ENCODE measurements around the gene NUDT9.
"Not testable (repeated sequence)": the region's sequence is repeated elsewhere in the genome, so short reads cannot be mapped to it uniquely, and the experiment has no call there.

The NUDT9 gene

GRCh38 chr4:87409420-87409939 is 12.9 kb upstream of the NUDT9 start:
- WGBS (ENCODE audit: insufficient coverage, insufficient read length): no CpG with 5 or more reads among the region's 3 CpGs
- H3K36me3 ChIP-seq (ENCODE audit: control insufficient read depth, insufficient read depth, low read length): no peaks in the 10 kb centered on the region
- no peak for DNase-seq (ENCODE audit: low read depth, low spot score)
- H3K4me3 ChIP-seq (ENCODE audit: low read length): no peak overlapping the region
- no peaks in the 10 kb centered on the region for H3K4me1 ChIP-seq (ENCODE audit: control insufficient read depth, insufficient read depth, low read length)
- no peak overlapping the region for H3K27ac ChIP-seq (ENCODE audit: low read length)
- H3K27me3 ChIP-seq (ENCODE audit: control insufficient read depth, insufficient read depth, low read length): no peaks in the 10 kb centered on the region
- H3K9me3 ChIP-seq (ENCODE audit: control insufficient read depth, insufficient read depth, low read length): no peaks in the 10 kb centered on the region

- no peak overlapping the region for H3K4me3 ChIP-seq (ENCODE audit: low read length)
- no peak for DNase-seq (ENCODE audit: low read depth, low spot score)
- no peaks in the 10 kb centered on the region for H3K27me3 ChIP-seq (ENCODE audit: control insufficient read depth, insufficient read depth, low read length)
- no peaks in the 10 kb centered on the region for H3K36me3 ChIP-seq (ENCODE audit: control insufficient read depth, insufficient read depth, low read length)
- WGBS (ENCODE audit: insufficient coverage, insufficient read length): no CpG with 5 or more reads among the region's 2 CpGs
- no peaks in the 10 kb centered on the region for H3K4me1 ChIP-seq (ENCODE audit: control insufficient read depth, insufficient read depth, low read length)
- H3K9me3 ChIP-seq (ENCODE audit: control insufficient read depth, insufficient read depth, low read length): no peaks in the 10 kb centered on the region
- H3K27ac ChIP-seq (ENCODE audit: low read length): no peak overlapping the region
Measured at GRCh38 chr4:87410157-87410556, 12.2 kb upstream of the NUDT9 start.

GRCh38 chr4:87410679-87411078 is 11.7 kb upstream of the NUDT9 start:
- Histone ChIP-seq H3K27ac (ENCODE audit: low read length) (no peak overlapping the region), H3K36me3 (ENCODE audit: control insufficient read depth, insufficient read depth, low read length) (no peaks in the 10 kb centered on the region), H3K4me3 (ENCODE audit: low read length) (no peak overlapping the region), H3K9me3 (ENCODE audit: control insufficient read depth, insufficient read depth, low read length) (no peaks in the 10 kb centered on the region), H3K27me3 (ENCODE audit: control insufficient read depth, insufficient read depth, low read length) (no peaks in the 10 kb centered on the region), H3K4me1 (ENCODE audit: control insufficient read depth, insufficient read depth, low read length) (no peaks in the 10 kb centered on the region)
- DNase-seq (ENCODE audit: low read depth, low spot score): no peak
- no CpG with 5 or more reads among the region's 2 CpGs for WGBS (ENCODE audit: insufficient coverage, insufficient read length)

GRCh38 chr4:87414816-87415215 is 7.6 kb upstream of the NUDT9 start:
- DNase-seq (ENCODE audit: low read depth, low spot score): no peak
- Histone ChIP-seq H3K9me3 (ENCODE audit: control insufficient read depth, insufficient read depth, low read length) (no peaks in the 10 kb centered on the region), H3K27ac (ENCODE audit: low read length) (no peak overlapping the region), H3K27me3 (ENCODE audit: control insufficient read depth, insufficient read depth, low read length) (no peaks in the 10 kb centered on the region), H3K4me1 (ENCODE audit: control insufficient read depth, insufficient read depth, low read length) (no peaks in the 10 kb centered on the region), H3K36me3 (ENCODE audit: control insufficient read depth, insufficient read depth, low read length) (no peaks in the 10 kb centered on the region), H3K4me3 (ENCODE audit: low read length) (no peak overlapping the region)

- Histone ChIP-seq H3K27me3 (ENCODE audit: control insufficient read depth, insufficient read depth, low read length) (no peaks in the 10 kb centered on the region), H3K4me1 (ENCODE audit: control insufficient read depth, insufficient read depth, low read length) (peaks cover 3% of the 10 kb centered on the region; the same call in 1 of the 2 replicates), H3K9me3 (ENCODE audit: control insufficient read depth, insufficient read depth, low read length) (no peaks in the 10 kb centered on the region), H3K36me3 (ENCODE audit: control insufficient read depth, insufficient read depth, low read length) (no peaks in the 10 kb centered on the region), H3K4me3 (ENCODE audit: low read length) (no peak overlapping the region), H3K27ac (ENCODE audit: low read length) (no peak overlapping the region)
- DNase-seq (ENCODE audit: low read depth, low spot score): no peak
- WGBS (ENCODE audit: insufficient coverage, insufficient read length): no CpG with 5 or more reads among the region's 3 CpGs
Measured at GRCh38 chr4:87416965-87417364, 5.4 kb upstream of the NUDT9 start.

GRCh38 chr4:87418410-87418809 is 4.0 kb upstream of the NUDT9 start:
- H3K27ac ChIP-seq (ENCODE audit: low read length); H3K4me3 ChIP-seq (ENCODE audit: low read length): not testable (repeated sequence)
- WGBS (ENCODE audit: insufficient coverage, insufficient read length): no CpG with 5 or more reads among the region's 4 CpGs

GRCh38 chr4:87419578-87420249 is 2.7 kb upstream of the NUDT9 start:
- no peak for DNase-seq (ENCODE audit: low read depth, low spot score)
- H3K27me3 ChIP-seq (ENCODE audit: control insufficient read depth, insufficient read depth, low read length): no peaks in the 10 kb centered on the region
- H3K4me3 ChIP-seq (ENCODE audit: low read length): no peak overlapping the region
- H3K4me1 ChIP-seq (ENCODE audit: control insufficient read depth, insufficient read depth, low read length): peaks cover 3% of the 10 kb centered on the region; the same call in 1 of the 2 replicates
- no peaks in the 10 kb centered on the region for H3K9me3 ChIP-seq (ENCODE audit: control insufficient read depth, insufficient read depth, low read length)
- H3K36me3 ChIP-seq (ENCODE audit: control insufficient read depth, insufficient read depth, low read length): no peaks in the 10 kb centered on the region
- no peak overlapping the region for H3K27ac ChIP-seq (ENCODE audit: low read length)
- no CpG with 5 or more reads among the region's 5 CpGs for WGBS (ENCODE audit: insufficient coverage, insufficient read length)

More at GRCh38 chr4:87418410-87418809, 4.0 kb upstream of the NUDT9 start:
- not testable (repeated sequence) for H3K4me1 ChIP-seq (ENCODE audit: control insufficient read depth, insufficient read depth, low read length); DNase-seq (ENCODE audit: low read depth, low spot score); H3K27me3 ChIP-seq (ENCODE audit: control insufficient read depth, insufficient read depth, low read length); H3K9me3 ChIP-seq (ENCODE audit: control insufficient read depth, insufficient read depth, low read length); H3K36me3 ChIP-seq (ENCODE audit: control insufficient read depth, insufficient read depth, low read length)

GRCh38 chr4:87420276-87420830 is 2.0 kb upstream of the NUDT9 start:
- H3K36me3 ChIP-seq (ENCODE audit: control insufficient read depth, insufficient read depth, low read length): no peaks in the 10 kb centered on the region
- no peak overlapping the region for H3K4me3 ChIP-seq (ENCODE audit: low read length)
- H3K4me1 ChIP-seq (ENCODE audit: control insufficient read depth, insufficient read depth, low read length): peaks cover 3% of the 10 kb centered on the region; the same call in 1 of the 2 replicates
- DNase-seq (ENCODE audit: low read depth, low spot score): no peak
- no peaks in the 10 kb centered on the region for H3K27me3 ChIP-seq (ENCODE audit: control insufficient read depth, insufficient read depth, low read length)
- H3K27ac ChIP-seq (ENCODE audit: low read length): no peak overlapping the region
- WGBS (ENCODE audit: insufficient coverage, insufficient read length): no CpG with 5 or more reads among the region's 4 CpGs
- H3K9me3 ChIP-seq (ENCODE audit: control insufficient read depth, insufficient read depth, low read length): no peaks in the 10 kb centered on the region

- WGBS (ENCODE audit: insufficient coverage, insufficient read length): no CpG with 5 or more reads among the region's 3 CpGs
- Histone ChIP-seq H3K27ac (ENCODE audit: low read length) (no peak overlapping the region), H3K36me3 (ENCODE audit: control insufficient read depth, insufficient read depth, low read length) (no peaks in the 10 kb centered on the region), H3K4me3 (ENCODE audit: low read length) (peak overlapping the region; percentile 82; the same call in 1 of the 2 replicates), H3K4me1 (ENCODE audit: control insufficient read depth, insufficient read depth, low read length) (peaks cover 3% of the 10 kb centered on the region; the same call in 1 of the 2 replicates), H3K9me3 (ENCODE audit: control insufficient read depth, insufficient read depth, low read length) (no peaks in the 10 kb centered on the region), H3K27me3 (ENCODE audit: control insufficient read depth, insufficient read depth, low read length) (no peaks in the 10 kb centered on the region)
- DNase-seq (ENCODE audit: low read depth, low spot score): no peak
Measured at GRCh38 chr4:87423317-87424098, 1.1 kb downstream of the NUDT9 start.

GRCh38 chr4:87424099-87424543 is 1.7 kb downstream of the NUDT9 start:
- no CpG with 5 or more reads among the region's 22 CpGs for WGBS (ENCODE audit: insufficient coverage, insufficient read length)
- not testable (repeated sequence) for H3K4me3 ChIP-seq (ENCODE audit: low read length); H3K4me1 ChIP-seq (ENCODE audit: control insufficient read depth, insufficient read depth, low read length); DNase-seq (ENCODE audit: low read depth, low spot score); H3K9me3 ChIP-seq (ENCODE audit: control insufficient read depth, insufficient read depth, low read length); H3K27ac ChIP-seq (ENCODE audit: low read length); H3K27me3 ChIP-seq (ENCODE audit: control insufficient read depth, insufficient read depth, low read length); H3K36me3 ChIP-seq (ENCODE audit: control insufficient read depth, insufficient read depth, low read length)
